Mammary microvascular endothelial cell (primary cell): ENCODE results near the gene ERO1A. TPM values are rescaled to one million over a fixed set of nuclear protein-coding genes. Genes with fewer than 3 reads are reported as not detected.

Source experiments
- total RNA-seq: library from RNA; depleted of rRNA; stranded (reverse); fragments of >200 nt; gene quantifications from 2 replicates; pipeline ENCODE4 v1.2.3, GENCODE V29; 2015

The ERO1A gene, protein sequence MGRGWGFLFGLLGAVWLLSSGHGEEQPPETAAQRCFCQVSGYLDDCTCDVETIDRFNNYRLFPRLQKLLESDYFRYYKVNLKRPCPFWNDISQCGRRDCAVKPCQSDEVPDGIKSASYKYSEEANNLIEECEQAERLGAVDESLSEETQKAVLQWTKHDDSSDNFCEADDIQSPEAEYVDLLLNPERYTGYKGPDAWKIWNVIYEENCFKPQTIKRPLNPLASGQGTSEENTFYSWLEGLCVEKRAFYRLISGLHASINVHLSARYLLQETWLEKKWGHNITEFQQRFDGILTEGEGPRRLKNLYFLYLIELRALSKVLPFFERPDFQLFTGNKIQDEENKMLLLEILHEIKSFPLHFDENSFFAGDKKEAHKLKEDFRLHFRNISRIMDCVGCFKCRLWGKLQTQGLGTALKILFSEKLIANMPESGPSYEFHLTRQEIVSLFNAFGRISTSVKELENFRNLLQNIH
- total RNA-seq: 80.6 and 91.5 TPM in 2 replicates

DNA sequence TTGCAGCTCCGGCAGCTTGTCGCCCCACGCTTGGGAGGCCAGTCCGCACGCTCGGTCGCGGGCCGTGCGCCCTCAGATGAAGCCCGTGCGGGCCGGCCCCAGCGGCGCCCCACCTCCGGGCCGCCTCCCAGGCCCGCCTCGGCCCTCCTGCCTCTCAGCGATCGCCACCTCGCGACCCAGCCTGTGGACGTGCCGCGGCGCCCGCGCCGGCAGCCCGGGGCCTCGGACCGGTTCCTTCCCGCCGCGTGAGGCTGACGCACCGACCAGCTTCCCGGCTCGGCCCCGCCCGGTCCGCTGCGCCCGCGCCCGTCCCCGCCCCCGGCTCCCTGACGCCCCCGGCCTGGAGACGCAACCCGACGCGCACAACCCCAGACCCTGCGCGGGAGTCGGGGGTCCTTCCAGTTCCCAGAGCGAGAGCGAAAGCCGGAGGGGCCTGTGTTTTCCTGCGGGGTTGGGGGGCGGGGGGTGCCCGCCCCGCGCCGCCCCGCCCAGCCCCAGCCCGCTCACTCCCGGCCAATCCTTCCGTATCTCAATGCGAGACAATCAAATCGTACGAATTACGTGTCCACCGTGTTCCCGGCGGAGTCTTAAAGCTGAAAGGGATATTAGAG is at the start of gene ERO1A:
Gene ERO1A, minus strand, starts transcription at position 78 of the 611 bp plus-strand sequence. Its CDS starts 77 bp downstream, at position 1.

DNA sequence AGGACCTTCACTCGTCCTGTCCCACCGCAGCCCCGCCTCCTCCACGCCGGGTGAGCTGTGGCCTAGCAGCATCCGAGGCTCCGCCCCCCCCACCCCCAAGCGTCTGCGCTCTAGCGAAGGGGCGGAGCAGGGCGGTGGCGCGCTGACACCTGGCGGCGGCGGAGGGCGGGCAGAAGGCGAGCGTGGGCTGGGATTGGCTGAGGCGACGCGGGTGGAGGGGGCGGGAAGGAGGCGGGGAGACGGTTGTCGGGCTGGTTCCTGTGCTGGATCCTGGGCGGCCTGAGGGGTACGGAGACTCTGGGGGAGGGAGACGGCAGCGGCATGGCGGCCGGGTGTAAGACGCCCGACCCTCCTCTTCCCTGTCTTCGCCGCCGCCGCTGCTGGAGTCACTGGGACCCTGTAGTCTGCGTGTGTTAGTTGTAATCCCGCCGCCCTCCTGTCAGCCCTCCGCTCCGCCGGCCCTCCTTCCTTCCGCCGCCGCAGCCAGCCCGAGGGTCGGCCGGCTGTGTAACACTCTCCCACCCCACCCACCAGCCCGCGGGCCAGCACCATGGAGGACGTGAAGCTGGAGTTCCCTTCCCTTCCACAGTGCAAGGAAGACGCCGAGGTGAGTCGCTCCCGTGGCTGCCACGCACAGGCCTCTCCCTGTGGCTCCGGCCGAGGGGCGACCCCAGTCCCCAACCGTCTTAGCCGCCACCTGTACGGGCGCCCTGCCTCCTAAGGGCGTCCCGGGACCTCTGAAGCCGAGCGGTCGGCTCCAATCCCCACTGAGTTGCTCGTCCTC is 34.8 kb upstream of the ERO1A start, which contains the start of gene STYX:
Gene STYX, plus strand, starts transcription at position 242 of the 784 bp plus-strand sequence. Its CDS starts 309 bp downstream, at position 551.

DNA sequence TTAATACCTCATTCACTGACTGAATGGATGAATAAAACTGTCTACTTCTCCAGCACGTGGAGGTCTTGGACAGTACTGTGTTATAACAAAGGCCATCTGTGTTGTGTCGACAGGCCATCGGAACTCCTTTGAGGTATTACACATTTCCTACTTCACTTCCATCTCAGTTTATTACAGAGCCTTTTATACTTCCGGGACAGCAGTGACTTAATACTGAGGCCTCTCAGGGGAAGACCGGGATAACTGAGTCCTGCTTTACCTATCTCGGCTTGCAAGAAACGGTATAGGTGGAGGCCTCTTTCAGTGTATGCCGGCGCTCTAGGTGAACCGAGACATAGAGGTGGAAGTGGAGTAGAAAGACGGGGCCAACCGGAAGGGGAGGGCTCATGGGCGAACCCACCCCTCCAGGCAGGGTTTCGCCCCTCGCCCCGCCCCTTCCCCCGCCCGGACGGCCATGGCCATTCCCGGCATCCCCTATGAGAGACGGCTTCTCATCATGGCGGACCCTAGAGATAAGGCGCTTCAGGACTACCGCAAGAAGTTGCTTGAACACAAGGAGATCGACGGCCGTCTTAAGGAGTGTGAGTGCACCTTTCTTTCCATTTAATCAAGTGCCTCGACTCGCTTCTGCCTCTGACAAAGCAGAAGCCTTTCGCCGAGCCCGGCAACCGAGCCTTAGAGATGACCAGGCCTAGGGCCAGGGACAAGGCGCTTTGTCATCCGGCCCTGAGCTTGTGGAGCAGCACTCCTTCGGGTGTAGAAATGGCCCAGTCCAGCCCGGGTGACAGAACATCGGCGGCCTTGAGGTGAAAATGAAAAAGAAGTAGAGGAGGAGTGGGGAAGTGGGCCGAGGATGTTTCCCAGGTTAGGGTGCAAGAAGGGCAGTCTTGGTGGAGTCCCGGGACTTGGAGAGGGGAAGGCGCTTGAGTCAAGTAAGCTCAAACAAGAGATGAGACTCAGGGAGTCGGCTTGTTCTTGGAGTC is 11.7 kb upstream of the ERO1A start, which contains the start of gene PSMC6:
Gene PSMC6, plus strand, starts transcription at position 477 of the 983 bp plus-strand sequence. Its CDS starts 20 bp downstream, at position 497.

Other genes starting within 250 kb of the ERO1A start
- 3.2 and 4.1 TPM in 2 replicates for gene TXNDC16, start 143.1 kb downstream of the ERO1A start, total RNA-seq
- 0.87 and 1.0 TPM in 2 replicates for gene GPR137C, start 142.7 kb downstream of the ERO1A start, total RNA-seq
- 90.7 and 93.6 TPM in 2 replicates for gene PSMC6, start 11.6 kb upstream of the ERO1A start, total RNA-seq
- gene STYX, start 34.6 kb upstream of the ERO1A start, total RNA-seq: 21.0 and 21.5 TPM in 2 replicates
- 38.3 and 39.8 TPM in 2 replicates for gene GNPNAT1, start 96.0 kb upstream of the ERO1A start, total RNA-seq